AG09319 (cell line): Measurements from ENCODE around the gene BTF3.

Source experiments
- DNase-seq: peaks from one replicate; pipeline ENCODE4 v3.0.0-alpha.2; 2010; ENCODE audit warnings: low read depth; ENCODE audit errors: extremely low read depth
- TF ChIP-seq, protein P1 (sequence below): IDR thresholded peaks from 2 replicates; pipeline ENCODE4 v1.5.1; 2011; ENCODE audit warnings: low read depth, mild to moderate bottlenecking, inconsistent platforms, low read length, moderate library complexity

The BTF3 gene

DNA sequence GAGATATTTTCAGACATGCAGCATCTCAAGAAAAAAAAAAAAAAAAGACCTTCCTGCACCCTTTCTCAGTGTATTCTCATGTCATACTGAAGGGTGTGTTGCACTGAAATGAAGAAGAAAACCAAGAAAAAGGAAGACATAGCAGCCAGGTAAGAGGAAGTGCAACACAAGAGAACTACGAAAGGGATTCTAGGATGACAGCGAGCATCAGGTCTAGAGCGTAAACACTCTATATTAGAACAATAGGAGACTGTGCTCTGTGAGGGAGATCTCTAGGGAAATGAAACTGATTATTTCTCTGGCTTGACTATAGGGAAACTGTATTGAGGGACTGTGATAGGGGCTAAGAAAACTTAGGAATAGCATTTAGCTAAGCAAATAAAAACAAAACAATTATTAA lies 30.0 kb downstream of the BTF3 start:
- TF ChIP-seq, protein P1, sequence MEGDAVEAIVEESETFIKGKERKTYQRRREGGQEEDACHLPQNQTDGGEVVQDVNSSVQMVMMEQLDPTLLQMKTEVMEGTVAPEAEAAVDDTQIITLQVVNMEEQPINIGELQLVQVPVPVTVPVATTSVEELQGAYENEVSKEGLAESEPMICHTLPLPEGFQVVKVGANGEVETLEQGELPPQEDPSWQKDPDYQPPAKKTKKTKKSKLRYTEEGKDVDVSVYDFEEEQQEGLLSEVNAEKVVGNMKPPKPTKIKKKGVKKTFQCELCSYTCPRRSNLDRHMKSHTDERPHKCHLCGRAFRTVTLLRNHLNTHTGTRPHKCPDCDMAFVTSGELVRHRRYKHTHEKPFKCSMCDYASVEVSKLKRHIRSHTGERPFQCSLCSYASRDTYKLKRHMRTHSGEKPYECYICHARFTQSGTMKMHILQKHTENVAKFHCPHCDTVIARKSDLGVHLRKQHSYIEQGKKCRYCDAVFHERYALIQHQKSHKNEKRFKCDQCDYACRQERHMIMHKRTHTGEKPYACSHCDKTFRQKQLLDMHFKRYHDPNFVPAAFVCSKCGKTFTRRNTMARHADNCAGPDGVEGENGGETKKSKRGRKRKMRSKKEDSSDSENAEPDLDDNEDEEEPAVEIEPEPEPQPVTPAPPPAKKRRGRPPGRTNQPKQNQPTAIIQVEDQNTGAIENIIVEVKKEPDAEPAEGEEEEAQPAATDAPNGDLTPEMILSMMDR: no peak
- no peak for DNase-seq

DNA sequence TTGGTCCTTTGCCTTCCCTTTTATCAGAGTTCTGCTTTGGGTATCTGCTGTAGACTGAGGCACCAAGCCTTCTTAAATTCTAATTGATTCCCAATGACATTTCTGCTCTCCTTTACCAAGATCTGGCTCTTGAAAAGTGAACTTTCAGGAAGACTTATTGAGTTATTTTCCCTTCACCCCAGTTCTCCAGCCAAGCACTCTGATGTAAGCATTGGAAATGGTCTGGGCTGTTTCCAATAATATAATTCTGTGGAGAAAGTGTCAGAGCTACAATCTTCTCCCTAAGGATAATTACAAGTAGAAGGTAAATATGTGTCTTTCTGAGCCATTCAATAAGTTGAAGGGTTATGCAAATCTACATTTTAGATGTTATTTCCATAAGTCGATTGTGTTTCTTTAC lies 30.8 kb downstream of the BTF3 start:
- TF ChIP-seq, protein P1: no peak
- DNase-seq: no peak

DNA sequence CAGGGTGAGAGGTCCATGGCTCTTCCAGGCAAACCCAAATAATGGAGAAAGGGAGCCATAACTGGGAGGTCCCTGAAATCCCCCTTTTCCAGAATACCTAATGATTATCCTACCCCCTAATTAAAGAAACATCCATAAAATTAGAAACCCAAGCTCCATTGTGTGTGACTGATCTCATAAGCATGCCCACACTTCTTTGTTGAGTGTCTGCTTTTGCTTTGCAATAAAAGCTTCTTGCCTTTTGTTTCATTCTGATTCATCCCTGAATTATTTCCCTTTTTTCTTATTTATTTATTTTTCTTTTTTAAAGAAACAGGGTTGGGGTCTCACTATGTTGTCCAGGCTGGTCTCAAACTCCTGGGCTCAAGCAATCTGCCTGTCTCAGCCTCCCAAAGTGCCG lies 33.1 kb downstream of the BTF3 start:
- TF ChIP-seq, protein P1: no peak
- DNase-seq: no peak

DNA sequence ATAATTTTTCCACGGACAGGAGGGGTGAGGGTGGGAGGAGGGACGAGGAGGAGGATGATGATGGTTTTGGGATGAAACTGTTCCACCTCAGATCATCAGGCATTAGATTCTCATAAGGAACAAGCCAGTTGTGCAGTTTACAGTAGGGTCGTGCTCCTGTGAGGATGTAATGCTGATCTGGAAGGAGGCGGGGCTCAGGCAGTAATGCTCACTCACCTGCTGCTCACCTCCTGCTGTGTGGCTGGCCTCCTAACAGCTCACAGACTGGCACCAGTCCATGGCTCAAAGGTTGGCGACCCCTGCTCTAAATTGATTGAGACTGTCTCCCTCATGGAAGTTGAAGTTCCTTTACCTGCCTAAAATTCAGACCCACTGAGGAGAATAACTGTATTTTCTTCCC lies 34.0 kb downstream of the BTF3 start:
- DNase-seq: no peak
- TF ChIP-seq, protein P1: no peak

DNA sequence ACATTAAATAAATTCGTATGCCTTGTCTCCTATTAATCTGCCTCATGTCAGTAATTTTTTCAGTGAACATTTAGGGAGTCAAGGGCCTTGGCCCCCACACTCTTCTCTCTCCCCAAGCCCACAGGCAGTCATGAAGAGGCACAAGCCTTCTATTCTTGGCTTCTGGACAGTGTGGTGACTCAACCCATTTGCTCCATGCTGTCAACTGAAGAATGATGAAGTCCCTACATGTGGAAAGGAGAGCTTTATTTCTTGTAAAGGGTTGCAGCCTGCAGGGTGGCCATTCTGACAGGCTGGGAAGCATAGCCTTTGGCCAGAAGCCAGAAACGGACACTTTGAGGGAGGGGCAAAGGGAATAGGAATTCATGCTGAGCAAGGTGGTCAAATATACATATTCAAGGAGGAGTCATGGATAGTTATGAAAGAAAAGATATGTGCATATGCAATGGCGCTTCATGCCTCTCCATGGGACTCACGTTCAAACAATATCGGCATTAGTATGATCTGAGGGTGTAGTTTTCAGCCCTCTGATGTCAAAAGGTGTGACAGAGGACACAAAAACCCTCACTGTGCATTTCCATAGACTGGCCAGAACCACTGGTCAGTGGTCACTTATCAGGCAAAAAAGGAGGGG lies 35.9 kb downstream of the BTF3 start:
- no peak for DNase-seq
- TF ChIP-seq, protein P1: no peak

DNA sequence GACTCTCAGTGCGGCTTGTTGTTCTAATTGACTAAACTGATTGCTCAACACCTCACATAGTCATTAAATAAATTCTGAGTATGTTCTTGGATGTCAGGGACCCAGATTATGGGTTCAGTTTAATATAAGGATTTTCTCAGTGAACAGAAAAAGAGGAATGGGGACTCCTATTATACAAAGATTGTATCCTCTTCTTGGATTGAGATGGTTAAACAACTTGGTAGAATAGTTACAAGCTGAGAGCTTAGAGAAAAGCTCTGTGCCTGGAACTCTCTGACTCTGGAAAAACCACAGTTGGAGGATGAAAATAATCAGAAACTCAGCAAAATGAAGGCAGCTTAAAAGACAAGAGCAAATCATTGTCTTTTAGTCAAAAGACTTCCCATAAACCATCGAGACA lies 36.7 kb downstream of the BTF3 start:
- no peak for DNase-seq
- TF ChIP-seq, protein P1: no peak

DNA sequence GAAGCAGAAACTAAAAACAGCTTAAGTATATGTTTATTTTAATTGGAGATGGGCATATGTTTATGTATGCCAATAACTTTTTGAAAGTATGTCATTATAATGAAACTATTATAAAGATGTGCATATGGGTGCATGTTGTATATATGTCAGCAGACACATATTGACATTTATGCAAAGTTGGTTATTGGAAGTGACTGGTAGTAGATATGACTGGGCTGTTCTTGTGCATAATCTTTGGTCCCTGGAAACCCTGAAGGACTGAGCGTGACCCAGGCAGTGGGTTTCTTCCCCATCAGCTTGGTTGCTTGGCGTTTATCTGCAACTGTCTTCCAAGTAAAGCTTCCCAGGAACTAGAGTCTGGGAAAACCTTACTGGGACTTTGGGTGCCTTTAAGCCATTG lies 41.5 kb downstream of the BTF3 start:
- no peak for DNase-seq
- TF ChIP-seq, protein P1: no peak
